ENCODE data around the gene PDCD4.

Gene PDCD4

DNA sequence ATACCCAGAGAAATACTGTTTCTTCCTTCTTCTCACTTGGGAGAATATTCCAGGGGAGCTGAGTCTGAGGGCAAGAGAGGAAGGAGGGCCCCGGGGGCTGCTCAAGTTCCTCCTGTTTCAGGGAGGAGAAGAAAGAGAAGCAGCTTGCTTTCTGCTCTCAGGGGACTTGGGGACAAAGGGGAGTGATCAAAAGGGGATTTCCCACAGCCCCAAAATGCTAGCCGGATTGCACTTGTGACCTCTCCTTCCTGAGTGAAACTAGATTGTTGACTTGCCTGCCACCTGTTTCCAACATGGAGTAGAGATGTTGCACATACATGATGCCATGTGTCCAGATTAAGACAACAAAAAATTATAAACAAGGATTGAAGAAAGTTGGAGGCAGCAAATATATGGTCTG lies 28.7 kb upstream of the PDCD4 start:
- no peak for DNase-seq

DNA sequence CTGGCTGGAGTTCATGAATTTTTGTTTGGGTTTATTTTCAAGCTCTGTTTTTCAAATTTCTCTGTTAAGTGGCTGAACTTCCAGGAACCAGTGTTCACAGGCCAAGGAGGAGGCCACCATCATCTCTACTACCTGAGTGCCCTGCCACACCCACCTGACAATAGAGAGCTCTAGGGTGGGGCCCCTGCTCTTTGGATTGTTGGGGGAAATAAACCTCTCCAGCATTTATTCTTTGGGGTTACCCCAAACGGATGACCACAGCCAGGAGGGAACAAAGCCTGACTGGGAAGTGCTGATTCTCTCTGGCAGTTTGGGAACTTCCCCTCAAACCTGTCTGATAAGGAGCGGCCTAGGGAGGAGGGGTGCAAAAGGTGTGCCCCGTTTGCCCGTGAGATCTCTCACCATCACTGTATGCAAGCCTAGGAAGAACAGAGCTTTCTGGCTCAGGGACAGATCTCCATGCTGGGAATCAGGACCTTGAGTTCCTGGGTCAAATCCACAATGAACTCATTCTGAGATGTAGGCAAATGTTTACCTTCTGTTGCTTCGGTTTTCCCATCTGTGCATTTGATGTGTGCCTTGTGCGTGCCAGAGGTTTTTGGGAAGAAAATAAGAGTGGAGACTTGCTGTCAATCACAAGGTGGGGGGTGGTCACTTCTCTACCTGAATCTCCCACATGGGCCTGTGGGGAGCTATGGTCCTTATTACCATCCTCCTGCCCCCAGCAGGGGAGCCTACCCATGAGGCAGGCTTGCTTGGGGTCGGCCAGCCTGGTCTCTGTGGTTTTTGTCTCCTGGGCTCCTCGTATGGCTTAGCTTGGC lies 27.7 kb upstream of the PDCD4 start:
- no peak for DNase-seq

DNA sequence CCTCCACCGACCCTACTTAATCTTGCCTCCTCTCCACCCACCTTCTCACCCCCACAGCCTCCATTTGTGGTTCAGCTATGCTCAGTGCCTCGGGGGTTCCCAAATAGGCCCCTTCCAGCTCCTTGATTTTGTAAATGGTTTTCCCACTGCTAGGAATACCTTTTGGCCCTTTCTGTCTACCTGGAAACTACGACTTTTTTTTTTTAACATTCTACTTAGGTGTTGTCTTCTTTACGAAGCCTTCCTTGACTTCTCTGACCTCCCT lies 27.2 kb upstream of the PDCD4 start:
- DNase-seq = no peak

DNA sequence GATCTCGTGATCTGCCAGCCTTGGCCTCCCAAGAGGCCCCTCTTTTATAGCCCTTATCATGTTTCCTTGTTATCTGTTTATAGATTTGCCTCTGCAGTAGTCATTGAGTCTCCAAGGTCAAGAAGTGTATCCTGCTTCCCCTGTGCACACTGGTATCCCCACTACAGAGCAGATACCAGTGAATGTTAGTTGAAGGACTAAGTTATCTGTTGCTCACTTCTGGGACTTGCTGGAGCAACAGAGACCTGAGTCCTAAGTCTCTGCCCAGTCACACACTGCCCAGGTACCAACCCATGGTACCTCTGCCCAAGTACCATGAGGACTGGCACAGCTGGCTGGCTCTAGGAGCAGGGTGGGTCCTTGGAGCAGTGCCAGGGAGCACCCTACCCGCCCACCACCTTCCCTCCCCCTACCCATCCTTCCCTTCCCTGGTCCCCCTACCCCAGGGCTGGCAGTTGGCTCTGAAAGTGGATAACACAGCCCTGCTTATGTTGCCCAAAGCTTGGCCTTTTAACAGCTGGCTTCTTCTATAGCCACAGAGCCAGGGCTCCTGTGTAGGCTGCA lies 26.5 kb upstream of the PDCD4 start:
- DNase-seq = no peak

DNA sequence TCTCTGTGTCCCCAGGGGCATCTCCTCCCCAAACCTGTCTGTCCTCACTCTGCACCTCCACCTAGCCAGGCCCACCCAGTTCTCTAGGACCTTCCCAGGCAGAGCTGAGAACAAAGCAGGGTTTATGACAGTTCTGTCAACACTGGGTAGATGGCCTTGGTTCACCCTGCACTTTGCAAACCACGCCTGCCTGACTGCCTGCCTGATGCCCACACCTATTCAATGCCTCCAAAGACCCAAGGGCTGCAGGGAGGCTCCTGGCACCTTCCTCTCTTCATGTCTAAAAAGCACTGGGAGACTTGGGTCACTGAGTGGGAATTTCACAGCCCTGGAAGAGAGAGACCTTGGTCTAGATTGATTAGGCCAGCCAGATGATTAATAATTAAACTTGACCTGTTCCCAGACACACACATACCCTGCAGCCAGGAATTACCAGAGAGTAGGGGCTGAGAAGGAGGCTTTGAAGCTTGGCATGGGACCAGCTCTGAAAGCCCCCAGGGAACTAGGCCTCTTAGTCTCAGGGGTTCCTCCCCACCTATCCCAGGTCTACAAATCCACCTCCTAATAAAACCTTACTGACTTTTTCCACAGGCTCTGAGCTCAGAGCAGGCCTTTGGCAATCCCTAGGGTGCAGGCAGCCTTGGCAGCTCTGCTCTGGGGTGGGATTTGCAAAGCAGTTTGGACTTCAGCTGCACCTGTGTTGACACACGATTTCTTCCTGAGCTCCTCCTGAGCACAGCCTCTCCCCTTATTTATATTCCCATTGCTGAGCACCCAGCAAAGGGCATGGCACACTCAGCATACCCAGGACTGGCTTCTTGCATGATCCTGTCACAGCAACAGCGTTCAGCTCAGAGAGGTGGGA lies 25.7 kb upstream of the PDCD4 start:
- DNase-seq = peak; percentile 88 to 89

DNA sequence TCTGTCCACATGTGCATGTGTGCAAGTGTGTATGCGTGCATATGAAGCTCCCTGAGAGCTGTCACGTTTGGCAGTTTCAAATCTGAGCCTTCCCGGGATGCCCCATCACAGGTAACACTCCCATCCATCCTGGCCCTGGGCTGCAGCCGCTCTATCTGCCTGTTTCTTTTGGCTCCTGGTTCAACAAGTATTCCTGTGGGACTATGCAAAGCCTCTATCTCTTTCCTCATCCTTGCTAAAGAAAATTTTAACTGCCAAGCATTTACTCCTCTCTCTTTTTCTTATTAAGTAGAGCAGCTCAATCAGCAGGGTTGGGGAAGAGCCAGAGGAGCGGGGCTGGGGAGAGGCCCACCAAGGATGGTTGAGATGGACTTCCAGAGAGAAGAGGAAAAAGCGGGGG lies 24.4 kb upstream of the PDCD4 start:
- peak in 1 of 2 experiments; percentile 41 for DNase-seq

DNA sequence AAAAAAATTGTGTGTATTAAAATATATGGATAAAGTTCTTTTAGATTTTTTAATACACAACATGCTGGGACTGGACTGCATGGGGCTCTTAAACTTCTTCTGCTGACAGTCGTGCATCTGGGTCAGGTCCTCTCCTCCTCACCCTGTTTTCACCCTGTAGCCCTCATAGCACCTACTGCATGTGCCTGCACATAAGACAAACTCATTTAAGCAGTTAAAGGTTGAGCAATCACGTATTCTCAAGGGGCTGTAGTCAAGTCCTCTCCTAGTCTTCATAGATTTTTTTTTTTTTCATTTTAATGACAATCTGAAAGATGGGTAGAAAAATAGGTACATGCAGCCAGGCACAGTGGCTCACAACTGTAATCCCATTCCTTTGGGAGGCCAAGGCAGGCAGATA lies 23.6 kb upstream of the PDCD4 start:
- no peak for DNase-seq

DNA sequence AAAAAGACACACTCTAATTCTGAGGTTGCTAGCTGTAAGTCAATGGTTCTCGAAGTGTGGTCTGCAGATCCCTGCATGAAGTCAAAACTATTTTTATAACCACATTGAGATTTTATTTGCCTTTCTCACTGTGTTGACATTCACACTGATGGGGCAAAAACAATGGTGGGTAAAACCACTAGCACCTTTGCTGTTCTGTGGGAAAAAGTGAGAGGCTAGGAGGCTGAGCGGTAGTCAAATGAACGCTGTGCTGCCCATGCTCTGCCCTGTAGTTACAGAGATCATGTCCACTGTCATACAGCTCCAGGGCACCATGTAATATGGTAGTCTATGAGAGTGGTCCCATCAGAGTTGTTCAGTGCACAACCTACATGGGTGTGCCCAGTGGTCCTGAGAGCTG lies 21.6 kb upstream of the PDCD4 start:
- no peak for DNase-seq

DNA sequence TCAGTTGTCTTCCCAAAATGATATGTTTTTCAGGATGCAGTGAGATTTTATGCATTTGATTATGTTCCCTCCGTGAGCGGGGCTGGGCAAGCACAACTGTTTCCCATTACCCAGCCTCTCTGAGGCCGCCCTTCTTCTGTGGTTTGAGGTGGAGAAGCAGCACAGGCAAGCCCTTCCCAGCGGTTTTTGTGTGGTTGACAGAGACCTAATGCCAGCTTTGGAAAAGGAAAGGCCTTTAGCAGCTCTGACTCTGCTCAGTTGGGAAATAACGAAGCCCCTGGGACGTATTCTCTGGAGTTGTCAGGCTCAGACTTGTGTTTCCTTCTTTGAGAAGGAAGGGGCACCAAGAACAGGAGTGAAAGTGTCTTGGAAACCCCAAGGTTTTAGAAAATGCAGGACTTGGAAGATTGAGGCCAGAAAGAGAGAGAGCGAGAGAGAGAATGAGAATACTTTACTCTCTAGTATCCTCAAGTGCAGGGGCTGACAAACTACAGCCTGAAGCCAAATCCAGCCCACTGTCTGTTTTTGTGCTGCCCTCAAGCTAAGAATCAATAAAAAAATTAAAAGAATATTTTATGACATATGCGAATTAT lies 20.6 kb upstream of the PDCD4 start:
- DNase-seq = no peak

DNA sequence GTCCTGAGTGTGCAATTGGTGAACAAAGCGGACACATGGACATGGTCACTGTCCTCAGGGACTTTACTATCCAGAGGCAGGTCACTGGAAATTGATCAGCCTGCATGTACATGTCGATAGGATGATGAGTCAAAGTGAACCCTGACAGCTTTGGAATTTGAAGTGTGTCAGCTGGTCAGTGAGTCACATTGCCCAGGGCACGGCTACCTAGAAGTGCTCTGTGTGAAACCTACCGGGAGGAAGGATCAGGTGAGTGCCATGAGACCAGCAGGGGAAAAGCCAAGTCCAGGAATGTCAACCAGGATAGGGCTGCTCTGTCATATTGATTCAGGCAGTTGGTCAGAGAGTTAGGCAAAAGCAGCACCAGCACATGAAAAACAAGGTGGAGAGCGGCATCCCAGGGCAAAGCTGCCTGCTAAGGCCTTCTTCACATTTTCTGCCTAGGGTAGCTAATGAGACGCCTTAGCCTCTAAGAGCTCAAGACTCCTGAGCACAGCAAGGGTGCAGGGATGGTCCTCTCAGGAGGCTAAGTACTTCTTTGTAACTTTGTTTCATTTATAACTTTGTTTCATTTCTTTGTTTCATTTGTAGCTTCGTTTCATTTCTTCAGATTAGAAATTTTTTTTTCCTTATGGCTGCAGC lies 19.4 kb upstream of the PDCD4 start:
- DNase-seq = no peak

DNA sequence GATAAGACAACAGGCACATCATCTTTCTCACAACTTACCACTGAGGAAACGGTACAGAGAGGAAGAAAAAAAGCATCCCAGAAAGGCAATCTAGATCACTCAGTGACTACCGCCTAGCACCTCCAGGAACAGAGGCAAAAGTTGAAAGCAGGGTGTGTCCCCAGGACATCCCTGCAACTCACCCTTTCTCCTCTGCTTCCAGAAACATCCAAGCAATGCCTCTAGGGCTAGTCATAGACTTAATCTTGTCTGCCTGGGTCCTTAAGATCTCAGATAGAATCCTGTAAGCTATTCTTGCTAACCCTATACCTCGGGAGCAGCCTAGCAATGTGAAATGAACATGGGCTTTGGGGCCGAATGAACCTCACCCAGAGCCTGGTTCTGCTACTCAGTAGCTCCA lies 18.8 kb upstream of the PDCD4 start:
- DNase-seq = no peak

DNA sequence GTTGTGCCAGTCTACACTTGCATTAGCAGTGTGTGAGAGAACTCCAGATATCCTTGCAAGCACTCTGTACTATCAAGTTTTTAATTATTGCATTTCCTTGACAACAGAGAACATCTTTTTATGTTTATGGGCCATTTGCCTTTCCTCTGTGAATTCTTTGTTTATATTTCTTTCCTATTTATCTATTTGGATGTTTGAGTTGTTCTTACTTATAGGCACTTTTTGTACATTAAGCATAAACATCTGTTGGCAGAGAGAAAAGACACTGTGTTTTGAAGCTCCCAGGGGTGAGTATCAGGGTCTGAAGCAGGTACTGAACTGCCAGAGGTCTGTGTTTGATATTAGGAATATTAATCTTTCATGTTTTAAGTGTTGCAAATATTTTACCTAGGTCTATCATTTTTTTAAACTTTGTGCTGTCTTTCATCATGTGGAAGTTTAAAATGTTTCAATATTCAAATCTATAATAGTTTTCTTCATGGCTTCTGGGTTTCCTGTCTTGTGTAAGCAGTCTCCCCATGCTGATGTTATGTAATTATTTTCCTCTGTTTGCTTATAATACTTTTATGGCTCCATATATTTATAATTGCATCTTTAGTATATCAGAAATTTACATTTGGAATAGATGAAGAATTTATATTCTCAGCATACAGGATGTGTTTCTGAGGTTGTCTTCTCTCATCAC lies 17.7 kb upstream of the PDCD4 start:
- no peak for DNase-seq

DNA sequence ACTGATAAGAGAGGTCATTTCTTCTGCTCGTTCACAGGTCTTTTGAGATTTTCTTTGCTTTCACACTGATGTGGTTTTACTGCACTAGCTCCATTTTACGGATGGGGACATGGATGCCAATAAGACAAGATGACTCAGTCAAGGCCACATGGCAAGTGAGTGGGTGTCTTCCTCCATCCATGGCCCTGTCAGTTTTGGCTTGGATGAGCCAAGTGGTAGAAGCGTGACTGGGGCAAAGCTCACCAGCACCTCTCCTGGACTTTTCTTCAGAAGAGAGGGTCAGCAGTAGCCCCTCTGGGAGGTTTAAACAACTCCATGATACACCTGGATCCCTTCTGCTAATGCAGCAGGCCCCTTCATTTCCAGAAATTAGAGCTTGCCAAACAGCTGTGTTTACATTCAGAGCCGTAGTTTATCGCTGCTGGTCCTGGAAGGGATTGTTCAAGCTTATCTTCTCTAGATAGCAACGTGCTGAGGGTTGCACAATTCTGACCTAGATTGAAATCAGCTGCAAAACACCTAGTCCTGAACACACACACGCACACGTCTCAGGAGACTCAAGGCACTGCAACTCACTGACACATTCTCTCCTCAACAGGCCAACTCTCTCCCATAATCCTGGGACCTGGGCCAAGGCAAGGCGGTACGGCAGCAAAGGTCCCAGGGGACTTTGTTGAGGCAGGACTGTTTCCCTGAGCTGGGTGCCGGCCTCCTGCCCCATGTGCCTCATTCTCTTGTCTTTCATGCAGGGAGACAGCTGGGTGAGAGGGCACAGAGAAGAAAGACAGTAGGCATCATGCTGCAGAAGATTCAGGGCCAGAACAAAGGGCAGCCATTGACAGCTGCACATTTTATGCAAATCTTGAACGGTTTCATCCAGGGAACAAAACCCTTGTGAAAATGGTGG lies 14.2 kb upstream of the PDCD4 start:
- peak; percentile 58 to 81 for DNase-seq

DNA sequence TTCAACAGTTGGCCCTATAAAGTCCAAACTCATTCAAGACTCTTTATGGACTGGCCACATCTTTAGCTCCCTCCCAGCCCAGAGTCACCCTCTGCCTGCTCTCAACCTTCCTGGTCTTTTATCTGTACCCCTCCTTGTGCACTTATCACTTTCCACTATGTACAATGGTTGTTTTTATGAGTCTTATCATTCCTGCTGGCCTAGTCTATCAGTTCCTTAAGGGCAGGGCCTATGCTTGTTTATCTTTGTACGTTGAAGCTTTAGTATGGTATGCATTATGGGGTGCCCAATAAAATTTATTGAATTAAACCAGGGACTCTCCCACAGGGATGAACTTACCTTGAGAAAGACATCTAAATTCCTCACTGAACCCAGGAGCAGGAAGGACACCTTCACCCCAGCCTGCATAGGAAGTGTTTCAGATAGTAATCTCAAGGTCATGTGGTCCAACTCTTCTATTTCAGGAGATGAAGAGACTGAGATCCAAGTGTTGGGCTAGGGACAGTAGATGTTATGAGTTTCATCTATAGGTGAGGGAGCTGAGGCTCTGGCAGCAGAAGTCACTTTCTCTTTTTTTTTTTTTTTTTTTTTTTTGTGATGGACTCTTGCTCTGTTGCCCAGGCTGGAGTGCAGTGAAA lies 13.3 kb upstream of the PDCD4 start:
- no peak for DNase-seq

DNA sequence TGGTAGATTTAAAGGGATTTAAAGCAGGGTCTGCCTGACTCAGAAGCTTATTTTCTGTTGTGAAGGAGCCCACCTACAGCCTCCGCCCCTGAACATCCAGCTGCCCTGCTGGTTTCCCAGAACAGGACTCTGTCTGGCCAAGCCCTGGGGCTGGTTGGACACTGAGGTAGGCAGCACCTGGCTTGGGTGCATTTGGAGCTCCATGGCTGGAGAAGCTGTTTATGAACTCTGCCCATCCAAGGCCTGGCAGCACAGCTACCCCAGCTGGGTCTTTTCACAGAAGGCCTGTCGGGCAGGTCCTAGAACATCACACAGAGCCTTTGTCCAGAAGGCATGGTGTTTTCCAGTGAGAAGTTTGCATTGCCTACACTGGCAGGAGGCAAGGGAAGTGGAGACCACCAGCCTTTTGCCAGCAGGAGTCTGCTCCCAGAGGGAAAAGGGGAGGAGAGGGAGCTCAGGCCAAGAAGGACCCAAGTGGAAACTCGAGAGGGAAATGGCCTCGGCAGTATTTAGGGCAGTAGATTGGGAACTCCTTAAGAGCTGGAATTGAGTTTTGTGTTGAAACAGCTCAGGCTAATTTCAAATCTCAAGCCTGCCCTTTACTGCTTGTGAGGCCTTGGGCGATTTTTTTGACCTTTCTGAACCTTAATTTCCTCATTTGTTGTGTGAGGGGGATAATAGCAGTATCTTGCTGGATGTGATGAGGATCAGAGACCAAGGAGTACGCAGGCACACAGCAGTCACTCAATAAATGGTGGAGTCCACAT lies 12.3 kb upstream of the PDCD4 start:
- DNase-seq = no peak

DNA sequence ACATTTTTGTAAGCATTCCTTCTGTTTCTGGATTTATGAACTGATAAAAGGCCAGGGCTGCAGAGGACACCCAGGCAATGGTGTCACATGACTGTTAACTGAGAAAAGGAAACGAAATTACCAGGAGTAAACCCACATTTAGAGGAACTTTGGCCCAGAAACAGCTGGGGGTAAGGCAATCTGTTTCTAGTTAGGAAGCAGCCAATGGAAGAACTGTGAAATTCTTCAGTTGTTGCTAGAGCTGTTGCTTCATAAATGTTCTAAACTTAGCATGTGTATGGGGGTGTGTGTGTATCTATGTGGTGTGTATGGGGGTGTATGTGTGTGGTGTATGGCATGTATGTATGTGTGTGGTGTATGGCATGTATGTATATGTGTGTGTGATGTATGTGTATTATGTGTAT lies 11.8 kb upstream of the PDCD4 start:
- DNase-seq = no peak

DNA sequence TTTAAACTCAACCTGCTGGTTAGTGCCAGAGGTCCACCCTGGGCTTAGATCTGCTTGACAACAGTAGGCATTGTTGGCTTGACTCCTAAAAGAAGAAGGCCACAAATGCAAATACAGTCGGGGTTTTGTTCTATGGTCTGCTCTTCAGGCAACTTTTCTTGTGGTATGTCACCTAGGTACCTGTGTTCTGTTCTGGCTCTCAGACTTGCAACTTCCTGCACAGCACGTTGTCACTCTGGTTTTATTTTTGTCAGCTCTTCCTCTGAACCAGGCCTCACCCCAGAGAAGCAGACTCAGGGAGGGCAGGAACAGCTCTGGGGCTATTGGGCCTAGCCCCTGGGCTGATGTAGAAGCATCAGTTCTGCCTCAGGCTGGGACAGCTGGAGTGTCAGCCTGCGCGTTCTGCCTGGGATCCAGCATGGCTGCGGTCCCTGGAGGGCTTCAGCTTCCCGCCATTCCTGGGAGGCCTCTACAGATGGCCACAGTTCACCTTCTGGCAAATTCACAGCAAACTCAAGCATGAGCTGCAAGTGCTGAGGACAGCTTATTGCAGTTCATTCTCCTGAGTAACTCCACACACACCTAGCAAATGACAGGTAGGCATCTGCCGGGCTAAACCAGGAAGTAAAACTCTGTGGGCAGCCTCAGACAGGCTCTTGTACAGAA lies 11.0 kb upstream of the PDCD4 start:
- no peak for DNase-seq

DNA sequence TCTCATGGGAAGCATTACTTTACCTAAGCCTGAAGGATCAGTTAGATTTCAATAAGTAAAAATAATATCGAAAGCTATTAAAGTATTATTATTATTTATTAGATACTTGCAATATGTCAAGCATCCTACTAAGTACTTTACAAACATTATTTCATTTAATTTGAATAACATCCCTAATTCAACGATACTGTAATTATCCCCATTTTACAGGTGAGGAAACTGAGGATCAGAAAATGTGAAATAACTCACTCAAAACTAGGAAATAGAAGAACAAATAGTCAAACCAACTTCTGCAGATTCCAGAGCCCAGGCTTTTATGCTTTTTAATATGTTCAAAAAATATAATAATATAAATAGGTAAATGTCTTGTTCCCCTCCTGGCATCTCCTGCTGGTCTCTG lies 10.3 kb upstream of the PDCD4 start:
- DNase-seq = no peak

DNA sequence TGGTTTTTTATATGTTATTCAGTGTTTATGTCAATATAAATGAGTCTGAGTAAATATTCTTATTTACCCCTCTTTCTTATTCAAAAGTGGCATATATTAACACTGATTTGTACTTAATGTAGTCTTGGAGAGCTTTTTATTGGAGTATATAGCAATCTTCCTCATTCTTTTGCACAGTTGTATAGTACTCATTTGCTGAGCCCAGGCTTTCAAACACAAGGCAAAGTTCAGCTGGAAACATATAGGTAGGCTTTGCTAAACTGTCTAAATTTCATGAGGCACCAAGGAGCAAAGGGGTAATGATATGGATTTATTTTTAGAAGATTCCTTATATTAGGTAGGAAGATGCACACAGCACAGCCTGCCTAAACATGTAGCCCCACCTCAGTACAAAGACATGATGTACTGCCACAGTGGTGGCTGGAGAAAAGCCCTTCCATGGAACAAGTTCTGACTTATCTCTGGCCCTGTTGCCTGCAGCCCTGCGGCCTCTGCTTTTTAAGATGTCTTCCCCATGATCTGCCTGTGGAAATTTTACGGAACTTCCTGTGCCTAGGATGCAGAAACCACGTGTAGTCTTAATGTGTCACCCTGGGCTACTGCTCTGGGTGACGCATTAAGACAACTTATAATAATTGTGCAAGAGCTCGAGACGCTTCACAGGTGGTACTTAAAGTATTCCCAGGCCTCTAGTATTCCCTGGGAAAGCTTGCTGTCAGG lies 9.6 kb upstream of the PDCD4 start:
- DNase-seq = no peak

All from NCI-H526 (cell line).